GM19043 (cell line): ENCODE data around the gene TMEM161A.
"Not testable (repeated sequence)": the region's sequence is repeated elsewhere in the genome, so short reads cannot be mapped to it uniquely, and the experiment has no call there.

Source experiments
- ATAC-seq: cut with Tn5 transposase; IDR thresholded peaks from one replicate; pipeline ENCODE4 v1.9.1; 2021; ENCODE audit warnings: low read depth; ENCODE audit not compliant: unreplicated experiment

TMEM161A gene

GRCh38 chr19:19155495-19156219 is 17.4 kb upstream of the TMEM161A start:
- ATAC-seq, result peak; percentile 60

GRCh38 chr19:19154768-19155494 is 16.7 kb upstream of the TMEM161A start:
- no peak for ATAC-seq

GRCh38 chr19:19152668-19153384 is 14.5 kb upstream of the TMEM161A start:
- ATAC-seq, result no peak

- no peak for ATAC-seq
Observed at GRCh38 chr19:19151418-19151817, 13.1 kb upstream of the TMEM161A start.

GRCh38 chr19:19149435-19149834 is 11.2 kb upstream of the TMEM161A start:
- ATAC-seq, result no peak

GRCh38 chr19:19148504-19148903 is 10.2 kb upstream of the TMEM161A start:
- ATAC-seq, result not testable (repeated sequence)

GRCh38 chr19:19147344-19147743 is 9.1 kb upstream of the TMEM161A start:
- ATAC-seq, result no peak

GRCh38 chr19:19146865-19147264 is 8.6 kb upstream of the TMEM161A start:
- no peak for ATAC-seq

- no peak for ATAC-seq
Observed at GRCh38 chr19:19145684-19146608, 7.7 kb upstream of the TMEM161A start.

- no peak for ATAC-seq
Observed at GRCh38 chr19:19145281-19145680, 7.0 kb upstream of the TMEM161A start.

- ATAC-seq, result no peak
Observed at GRCh38 chr19:19142347-19142746, 4.1 kb upstream of the TMEM161A start.

- ATAC-seq, result no peak
Observed at GRCh38 chr19:19140476-19140875, 2.2 kb upstream of the TMEM161A start.

- ATAC-seq, result no peak
Observed at GRCh38 chr19:19139876-19140229, 1.6 kb upstream of the TMEM161A start.

- ATAC-seq, result no peak
Observed at GRCh38 chr19:19137556-19138108, 646 bp downstream of the TMEM161A start.

GRCh38 chr19:19135713-19136112 is 2.6 kb downstream of the TMEM161A start:
- ATAC-seq, result not testable (repeated sequence)

GRCh38 chr19:19134687-19135158 is 3.6 kb downstream of the TMEM161A start:
- no peak for ATAC-seq

GRCh38 chr19:19133985-19134384 is 4.3 kb downstream of the TMEM161A start:
- no peak for ATAC-seq

- ATAC-seq, result no peak
Observed at GRCh38 chr19:19132912-19133311, 5.4 kb downstream of the TMEM161A start.

GRCh38 chr19:19131989-19132388 is 6.3 kb downstream of the TMEM161A start:
- no peak for ATAC-seq

- ATAC-seq, result no peak
Observed at GRCh38 chr19:19126102-19126501, 12.2 kb downstream of the TMEM161A start.
